ENCODE data around the gene IL22. TPM values are rescaled to one million over a fixed set of nuclear protein-coding genes. Genes with fewer than 3 reads are reported as not detected.

The IL22 gene
- total RNA-seq, 1 donor from 2014 or later, result not detected

- no peaks in the 10 kb centered on the region for H3K36me3 Mint-ChIP-seq (ENCODE audit: low read depth, unreplicated experiment)
- Histone ChIP-seq H2AFZ (ENCODE audit: low read depth, low read length) (no peak overlapping the region), H4K20me1 (ENCODE audit: insufficient read depth, low read length) (no peaks in the 10 kb centered on the region), H3K36me3 (ENCODE audit: insufficient read depth, low read length) (no peaks in the 10 kb centered on the region), H3K9ac (ENCODE audit: low read length) (no peak overlapping the region), H3K27me3 (ENCODE audit: insufficient read depth, low read length) (no peaks in the 10 kb centered on the region), H3K27ac (ENCODE audit: low read depth, low read length) (no peak overlapping the region), H3K4me3 (ENCODE audit: insufficient read depth, low read depth, low read length) (no peak overlapping the region), H3K9me3 (ENCODE audit: insufficient read depth, low read depth, low read length) (no peaks in the 10 kb centered on the region), H3K79me2 (ENCODE audit: insufficient read depth, low read length) (no peaks in the 10 kb centered on the region), H3K4me2 (ENCODE audit: low read length) (no peak overlapping the region), H3K4me1 (ENCODE audit: insufficient read depth, low read length) (no peaks in the 10 kb centered on the region)
- H3K4me1 Mint-ChIP-seq (ENCODE audit: low read depth, unreplicated experiment), result no peaks in the 10 kb centered on the region
- DNase-seq (ENCODE audit: low read depth), result no peak
- no peaks in the 10 kb centered on the region for H3K9me3 Mint-ChIP-seq (ENCODE audit: unreplicated experiment)
- H3K27me3 Mint-ChIP-seq (ENCODE audit: low read depth, unreplicated experiment), result peaks cover 2% of the 10 kb centered on the region
- TF ChIP-seq, protein P1, sequence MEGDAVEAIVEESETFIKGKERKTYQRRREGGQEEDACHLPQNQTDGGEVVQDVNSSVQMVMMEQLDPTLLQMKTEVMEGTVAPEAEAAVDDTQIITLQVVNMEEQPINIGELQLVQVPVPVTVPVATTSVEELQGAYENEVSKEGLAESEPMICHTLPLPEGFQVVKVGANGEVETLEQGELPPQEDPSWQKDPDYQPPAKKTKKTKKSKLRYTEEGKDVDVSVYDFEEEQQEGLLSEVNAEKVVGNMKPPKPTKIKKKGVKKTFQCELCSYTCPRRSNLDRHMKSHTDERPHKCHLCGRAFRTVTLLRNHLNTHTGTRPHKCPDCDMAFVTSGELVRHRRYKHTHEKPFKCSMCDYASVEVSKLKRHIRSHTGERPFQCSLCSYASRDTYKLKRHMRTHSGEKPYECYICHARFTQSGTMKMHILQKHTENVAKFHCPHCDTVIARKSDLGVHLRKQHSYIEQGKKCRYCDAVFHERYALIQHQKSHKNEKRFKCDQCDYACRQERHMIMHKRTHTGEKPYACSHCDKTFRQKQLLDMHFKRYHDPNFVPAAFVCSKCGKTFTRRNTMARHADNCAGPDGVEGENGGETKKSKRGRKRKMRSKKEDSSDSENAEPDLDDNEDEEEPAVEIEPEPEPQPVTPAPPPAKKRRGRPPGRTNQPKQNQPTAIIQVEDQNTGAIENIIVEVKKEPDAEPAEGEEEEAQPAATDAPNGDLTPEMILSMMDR (IDR thresholded peaks at IDR 0.05; ENCODE audit: insufficient read depth, low read depth, low read length), result no peak
- no peak for TF ChIP-seq EZH2 (IDR thresholded peaks at IDR 0.05; ENCODE audit: insufficient read depth, low read length)
- H3K27ac Mint-ChIP-seq (ENCODE audit: unreplicated experiment), result no peak overlapping the region
- no peak overlapping the region for H3K4me3 Mint-ChIP-seq (ENCODE audit: unreplicated experiment)
- no peak for FAIRE-seq
These were observed 33.0 kb upstream of the IL22 start for GRCh38 chr12:68286396-68286795.

GRCh38 chr12:68285541-68285940 lies 32.1 kb upstream of the IL22 start:
- H3K4me3 ChIP-seq (ENCODE audit: insufficient read depth, low read depth, low read length), result no peak overlapping the region
- TF ChIP-seq, protein P1 (IDR thresholded peaks at IDR 0.05; ENCODE audit: insufficient read depth, low read depth, low read length), result no peak
- TF ChIP-seq EZH2 (IDR thresholded peaks at IDR 0.05; ENCODE audit: insufficient read depth, low read length), result no peak
- Mint-ChIP-seq H3K27ac (ENCODE audit: unreplicated experiment) (no peak overlapping the region), H3K27me3 (ENCODE audit: low read depth, unreplicated experiment) (peaks cover 2% of the 10 kb centered on the region), H3K4me1 (ENCODE audit: low read depth, unreplicated experiment) (no peaks in the 10 kb centered on the region), H3K4me3 (ENCODE audit: unreplicated experiment) (no peak overlapping the region), H3K9me3 (ENCODE audit: unreplicated experiment) (no peaks in the 10 kb centered on the region), H3K36me3 (ENCODE audit: low read depth, unreplicated experiment) (no peaks in the 10 kb centered on the region)
- no peaks in the 10 kb centered on the region for H3K4me1 ChIP-seq (ENCODE audit: insufficient read depth, low read length)
- H3K9ac ChIP-seq (ENCODE audit: low read length), result no peak overlapping the region
- H3K9me3 ChIP-seq (ENCODE audit: insufficient read depth, low read depth, low read length), result no peaks in the 10 kb centered on the region
- H2AFZ ChIP-seq (ENCODE audit: low read depth, low read length), result no peak overlapping the region
- no peak overlapping the region for H3K4me2 ChIP-seq (ENCODE audit: low read length)
- H3K79me2 ChIP-seq (ENCODE audit: insufficient read depth, low read length), result no peaks in the 10 kb centered on the region
- no peaks in the 10 kb centered on the region for H3K27me3 ChIP-seq (ENCODE audit: insufficient read depth, low read length)
- H3K36me3 ChIP-seq (ENCODE audit: insufficient read depth, low read length), result no peaks in the 10 kb centered on the region
- DNase-seq (ENCODE audit: low read depth) (no peak), FAIRE-seq (no peak)
- no peak overlapping the region for H3K27ac ChIP-seq (ENCODE audit: low read depth, low read length)
- H4K20me1 ChIP-seq (ENCODE audit: insufficient read depth, low read length), result no peaks in the 10 kb centered on the region

DNA sequence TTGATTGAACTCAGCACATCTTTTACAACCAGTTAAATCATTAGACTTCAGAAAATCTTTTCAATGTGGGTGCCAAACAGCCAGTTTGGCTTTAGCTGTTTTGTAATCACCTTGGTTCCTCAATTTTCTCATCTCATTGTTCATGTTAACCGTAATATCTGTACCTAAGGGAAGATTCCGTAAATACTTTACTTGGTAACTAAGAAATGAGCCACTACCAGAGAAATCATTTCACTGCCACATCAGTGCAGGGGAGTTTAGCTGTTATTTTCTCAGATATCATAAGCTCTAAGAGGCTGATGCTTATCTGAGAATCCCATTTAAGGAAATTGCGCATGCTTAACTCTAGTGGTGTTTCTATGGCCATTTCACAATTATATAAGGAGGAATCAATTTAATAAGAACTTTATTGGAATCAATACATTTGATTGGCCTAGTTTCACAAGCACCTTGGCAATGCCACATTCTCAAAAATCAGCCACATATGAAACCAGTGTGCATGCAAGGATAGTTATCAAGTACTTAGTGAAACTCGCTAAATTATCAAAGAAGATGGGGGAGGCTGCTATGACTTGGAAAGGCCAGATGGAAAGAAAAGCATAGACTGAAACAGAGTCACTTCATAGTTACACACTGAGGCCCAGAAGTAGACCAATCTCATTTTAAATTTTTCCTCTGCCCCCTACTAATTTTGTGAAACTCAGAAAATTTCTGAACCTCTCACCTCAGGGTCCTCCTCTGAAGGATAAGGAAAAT lies 28.1 kb upstream of the IL22 start:
- H3K4me3 ChIP-seq (ENCODE audit: insufficient read depth, low read depth, low read length), result no peak overlapping the region
- no peaks in the 10 kb centered on the region for H3K27me3 ChIP-seq (ENCODE audit: insufficient read depth, low read length)
- Mint-ChIP-seq H3K4me1 (ENCODE audit: low read depth, unreplicated experiment) (peaks cover 5% of the 10 kb centered on the region), H3K9me3 (ENCODE audit: unreplicated experiment) (no peaks in the 10 kb centered on the region), H3K27me3 (ENCODE audit: low read depth, unreplicated experiment) (peaks cover 2% of the 10 kb centered on the region), H3K4me3 (ENCODE audit: unreplicated experiment) (no peak overlapping the region), H3K36me3 (ENCODE audit: low read depth, unreplicated experiment) (no peaks in the 10 kb centered on the region), H3K27ac (ENCODE audit: unreplicated experiment) (no peak overlapping the region)
- H3K4me1 ChIP-seq (ENCODE audit: insufficient read depth, low read length), result peaks cover 16% of the 10 kb centered on the region
- H3K36me3 ChIP-seq (ENCODE audit: insufficient read depth, low read length), result no peaks in the 10 kb centered on the region
- no peaks in the 10 kb centered on the region for H4K20me1 ChIP-seq (ENCODE audit: insufficient read depth, low read length)
- no peak overlapping the region for H3K27ac ChIP-seq (ENCODE audit: low read depth, low read length)
- TF ChIP-seq EZH2 (IDR thresholded peaks at IDR 0.05; ENCODE audit: insufficient read depth, low read length), result no peak
- TF ChIP-seq, protein P1 (IDR thresholded peaks at IDR 0.05; ENCODE audit: insufficient read depth, low read depth, low read length), result no peak
- H3K9me3 ChIP-seq (ENCODE audit: insufficient read depth, low read depth, low read length), result no peaks in the 10 kb centered on the region
- FAIRE-seq (no peak), DNase-seq (ENCODE audit: low read depth) (no peak)
- no peak overlapping the region for H2AFZ ChIP-seq (ENCODE audit: low read depth, low read length)
- no peak overlapping the region for H3K4me2 ChIP-seq (ENCODE audit: low read length)
- no peaks in the 10 kb centered on the region for H3K79me2 ChIP-seq (ENCODE audit: insufficient read depth, low read length)
- no peak overlapping the region for H3K9ac ChIP-seq (ENCODE audit: low read length)
